GM18519 (cell line): Measurements from ENCODE around the gene GPC6.

Experiments used
- ATAC-seq: cut with Tn5 transposase; IDR thresholded peaks from one replicate; pipeline ENCODE4 v1.9.1; 2021; ENCODE audit warnings: mild to moderate bottlenecking, moderate library complexity; ENCODE audit not compliant: unreplicated experiment, low FRiP score

Gene GPC6

GRCh38 chr13:93800342-93800741 is 573.7 kb downstream of the GPC6 start:
- no peak for ATAC-seq

- ATAC-seq = no peak
Observed at GRCh38 chr13:93805736-93806135, 579.1 kb downstream of the GPC6 start.

DNA sequence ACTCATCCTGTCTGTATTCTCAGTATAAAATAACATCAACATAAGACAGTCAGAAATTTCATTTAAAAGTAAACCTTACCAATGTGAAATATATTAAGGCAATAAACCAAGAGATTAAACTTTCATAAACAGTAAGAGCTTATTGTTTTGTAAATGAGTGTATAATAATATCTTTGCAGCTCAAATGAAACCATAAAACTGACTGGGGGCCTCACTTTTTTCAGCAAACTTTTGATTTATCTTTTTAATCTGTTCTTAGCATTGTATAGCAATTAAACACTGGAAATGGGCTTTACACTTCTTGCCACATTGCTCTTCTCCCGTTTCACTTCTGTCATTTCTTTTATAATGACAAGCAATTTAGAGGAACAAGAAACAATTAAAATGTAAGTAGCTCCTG is 580.3 kb downstream of the GPC6 start:
- no peak for ATAC-seq

- no peak for ATAC-seq
Observed at GRCh38 chr13:93810264-93810663, 583.7 kb downstream of the GPC6 start.

DNA sequence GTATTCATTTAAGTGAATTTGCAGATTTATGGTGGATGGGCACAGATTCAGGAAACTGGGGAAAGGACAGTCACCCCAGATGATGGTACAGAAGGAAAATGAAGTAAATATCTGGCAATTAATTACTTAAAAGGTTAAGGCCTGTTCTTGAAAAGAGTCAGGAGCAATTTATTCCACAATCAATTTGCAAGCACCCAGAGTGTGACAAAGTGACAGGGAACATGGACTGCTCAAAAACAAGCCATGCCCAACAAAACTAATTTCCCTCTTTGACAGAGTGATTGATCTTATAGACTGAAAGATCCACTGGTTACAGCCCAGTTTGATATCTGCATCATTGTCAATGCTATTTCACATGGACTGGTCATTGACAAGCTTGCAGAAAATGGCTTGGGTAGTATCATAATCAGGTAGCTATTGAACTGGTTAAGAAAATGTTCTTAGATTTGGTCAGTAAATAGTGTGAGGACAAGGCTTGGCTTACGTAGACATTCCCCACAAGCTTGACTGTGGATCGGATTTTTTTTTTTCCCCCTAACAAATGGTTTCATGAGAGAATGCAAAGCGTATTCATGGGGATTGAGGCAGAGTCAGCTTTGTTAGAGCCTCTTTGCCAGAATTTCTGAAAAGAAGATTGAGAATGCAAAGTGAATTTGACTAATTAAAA is 584.6 kb downstream of the GPC6 start:
- no peak for ATAC-seq

DNA sequence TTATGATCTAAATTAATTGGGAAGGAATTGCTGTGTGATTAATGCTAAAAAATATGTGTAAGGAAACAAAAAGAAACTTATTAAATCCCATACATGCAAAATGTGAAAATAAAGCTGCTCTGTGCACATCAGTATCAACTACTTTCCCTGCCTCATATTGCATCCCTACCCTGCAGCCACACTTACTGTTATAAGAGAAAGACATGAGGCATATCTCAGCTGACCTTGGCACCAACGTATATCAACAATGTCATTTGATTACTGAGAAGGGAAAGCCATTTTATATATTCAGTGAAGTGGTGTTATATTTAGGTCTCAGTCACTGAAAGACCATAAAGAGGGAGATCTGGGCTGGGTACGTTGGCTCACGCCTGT is 585.1 kb downstream of the GPC6 start:
- no peak for ATAC-seq

DNA sequence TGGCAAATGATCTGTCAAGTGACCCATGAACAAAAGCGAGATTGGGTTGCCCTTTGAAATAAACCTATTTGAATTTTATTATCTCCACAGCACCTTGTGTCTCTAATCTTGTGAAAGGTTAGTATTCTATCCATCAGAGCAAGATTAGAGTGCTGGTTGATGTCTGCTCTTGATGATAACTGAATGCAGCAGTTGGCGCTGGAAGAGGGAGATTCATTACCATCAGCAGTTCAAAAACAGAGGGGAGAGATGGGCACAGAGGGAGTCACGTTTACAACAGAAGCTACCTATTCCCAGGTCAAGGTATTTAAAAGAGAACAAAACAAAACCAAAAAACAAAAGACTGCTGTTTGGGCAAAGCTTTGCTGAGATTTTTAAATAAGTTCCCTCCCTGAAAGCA is 588.1 kb downstream of the GPC6 start:
- no peak for ATAC-seq

DNA sequence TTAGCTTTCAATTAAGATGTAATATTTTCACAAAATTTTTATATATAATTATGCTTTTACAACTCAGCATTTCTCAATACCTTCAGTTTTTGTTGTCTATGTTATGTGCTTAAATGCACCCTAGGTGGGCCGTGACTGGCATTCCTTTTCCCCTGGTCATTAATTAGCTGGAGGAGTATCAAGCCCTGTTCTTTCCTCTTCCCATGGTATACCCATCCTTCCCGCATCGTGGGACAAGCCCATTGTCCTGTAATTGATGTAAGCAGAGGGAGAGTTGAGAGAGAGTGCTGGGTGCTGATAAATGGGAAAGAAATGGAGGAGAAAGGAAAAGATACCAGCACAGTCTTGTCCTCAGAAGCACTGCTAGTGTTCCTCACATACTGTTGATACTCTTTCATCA is 591.7 kb downstream of the GPC6 start:
- no peak for ATAC-seq

GRCh38 chr13:93819331-93819890 is 592.8 kb downstream of the GPC6 start:
- no peak for ATAC-seq

GRCh38 chr13:93824286-93824685 is 597.7 kb downstream of the GPC6 start:
- ATAC-seq = no peak

DNA sequence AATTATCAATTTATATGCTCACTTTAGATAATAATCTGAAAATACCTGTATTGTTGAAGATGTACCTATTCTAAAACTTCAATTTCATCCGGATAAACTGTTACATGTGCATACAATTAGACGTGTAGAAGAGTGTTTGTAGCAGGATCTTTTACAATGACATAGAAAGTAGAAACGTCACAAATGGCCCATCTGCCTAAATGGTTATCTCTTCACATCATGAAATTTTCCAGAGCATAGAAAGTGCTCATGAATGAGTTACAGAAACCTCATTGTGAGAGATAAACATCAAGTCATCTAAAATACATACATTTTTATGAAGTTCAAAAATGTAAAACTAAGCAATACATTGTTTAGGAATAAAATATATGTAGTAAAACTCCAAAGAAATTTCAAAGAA is 607.4 kb downstream of the GPC6 start:
- ATAC-seq = no peak

GRCh38 chr13:93843082-93843481 is 616.5 kb downstream of the GPC6 start:
- ATAC-seq = no peak

GRCh38 chr13:93847162-93847561 is 620.6 kb downstream of the GPC6 start:
- ATAC-seq = peak; percentile 76

DNA sequence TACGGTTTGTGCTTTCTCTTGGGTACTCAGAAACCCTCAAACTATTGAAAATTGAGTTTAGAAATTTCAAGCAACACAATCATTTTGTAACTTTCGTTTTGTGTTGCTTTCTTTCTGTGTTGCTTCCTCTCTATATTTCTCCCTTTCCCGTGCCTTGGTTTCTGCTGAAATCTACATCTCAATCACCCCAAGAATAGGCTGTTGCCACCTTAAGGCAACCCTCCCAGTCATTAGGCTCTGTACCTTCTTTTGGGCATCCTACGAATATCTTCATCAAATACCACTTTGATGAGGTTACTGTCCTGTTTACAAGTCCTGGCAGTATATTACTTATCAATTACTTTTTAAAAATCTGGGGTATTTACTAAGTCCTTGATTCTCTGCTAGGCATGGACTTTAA is 621.6 kb downstream of the GPC6 start:
- no peak for ATAC-seq

DNA sequence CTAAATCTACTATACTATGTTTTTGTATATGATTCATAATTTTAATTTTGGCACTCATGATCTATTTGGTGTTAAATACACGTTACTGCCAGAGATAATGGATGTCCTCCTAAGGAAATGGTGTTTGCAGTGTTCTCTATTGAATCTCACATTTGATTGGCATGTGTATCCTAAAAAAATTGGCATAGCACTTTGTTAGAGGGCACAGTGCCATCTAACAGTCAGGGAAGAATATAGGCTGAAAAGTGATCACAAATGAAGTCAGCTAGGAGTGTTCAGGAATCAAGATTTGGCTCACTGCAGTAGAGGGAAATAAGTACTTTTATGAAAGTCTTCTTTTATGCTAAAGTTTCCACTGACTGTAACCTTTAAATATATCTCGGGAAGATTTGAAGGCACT is 624.6 kb downstream of the GPC6 start:
- no peak for ATAC-seq

DNA sequence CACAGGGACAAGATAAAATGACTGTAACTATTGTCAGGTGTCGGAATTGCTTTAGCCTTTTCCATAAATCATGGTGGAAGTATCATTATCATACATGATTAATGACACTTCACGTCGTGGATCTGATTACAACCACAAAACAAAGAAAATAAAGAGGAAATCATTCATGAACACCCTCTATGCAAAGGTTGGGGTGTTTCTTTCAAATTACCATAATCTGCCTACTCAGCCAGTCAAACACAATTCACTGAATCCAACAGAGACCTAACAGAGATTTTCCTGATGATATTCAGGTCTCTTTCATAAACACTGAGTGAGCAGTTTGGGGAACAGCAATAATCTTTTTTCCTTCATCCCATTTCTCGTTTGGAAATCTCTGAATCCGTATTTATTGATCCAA is 627.3 kb downstream of the GPC6 start:
- ATAC-seq = no peak

GRCh38 chr13:93857126-93857525 is 630.5 kb downstream of the GPC6 start:
- no peak for ATAC-seq

- ATAC-seq = no peak
Observed at GRCh38 chr13:93859716-93860115, 633.1 kb downstream of the GPC6 start.

GRCh38 chr13:93861818-93862217 is 635.2 kb downstream of the GPC6 start:
- no peak for ATAC-seq

DNA sequence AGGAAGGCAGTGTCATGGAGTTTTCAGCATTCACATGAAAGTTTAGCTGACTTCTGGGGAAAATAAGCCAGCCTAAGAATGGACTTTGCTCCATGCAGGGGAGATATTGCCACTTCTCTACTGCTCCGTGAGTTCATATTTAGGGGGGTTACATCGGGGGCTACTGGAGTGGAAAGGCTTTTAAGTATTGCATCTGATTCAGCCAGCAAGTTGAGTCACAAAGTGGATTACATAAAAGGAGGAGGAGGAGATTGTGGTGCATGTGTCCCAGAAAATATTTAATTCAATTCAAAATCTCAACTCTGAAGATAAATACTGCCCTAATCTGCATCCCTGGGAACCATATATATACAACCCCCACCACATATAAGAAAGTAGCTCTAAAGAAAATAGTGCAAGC is 635.7 kb downstream of the GPC6 start:
- ATAC-seq = no peak

DNA sequence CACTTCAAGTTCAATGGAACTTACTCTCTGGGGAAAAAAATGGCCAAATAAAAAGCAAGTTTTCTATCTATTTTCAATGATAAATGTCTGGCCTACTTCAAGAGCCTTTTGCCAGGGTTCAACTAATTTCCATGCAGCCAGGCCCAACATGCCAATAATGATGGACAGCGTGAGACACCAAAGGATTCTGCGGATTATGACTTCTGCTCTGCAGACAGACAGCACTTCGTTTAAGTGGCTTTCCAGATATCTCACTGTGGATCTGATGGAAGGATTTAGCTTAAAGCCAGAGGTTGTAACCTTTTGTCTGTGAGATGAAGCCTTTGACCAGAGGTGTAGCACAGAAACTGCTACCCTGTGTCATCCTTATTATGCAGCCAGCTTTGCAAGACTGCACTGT is 638.6 kb downstream of the GPC6 start:
- ATAC-seq = no peak

DNA sequence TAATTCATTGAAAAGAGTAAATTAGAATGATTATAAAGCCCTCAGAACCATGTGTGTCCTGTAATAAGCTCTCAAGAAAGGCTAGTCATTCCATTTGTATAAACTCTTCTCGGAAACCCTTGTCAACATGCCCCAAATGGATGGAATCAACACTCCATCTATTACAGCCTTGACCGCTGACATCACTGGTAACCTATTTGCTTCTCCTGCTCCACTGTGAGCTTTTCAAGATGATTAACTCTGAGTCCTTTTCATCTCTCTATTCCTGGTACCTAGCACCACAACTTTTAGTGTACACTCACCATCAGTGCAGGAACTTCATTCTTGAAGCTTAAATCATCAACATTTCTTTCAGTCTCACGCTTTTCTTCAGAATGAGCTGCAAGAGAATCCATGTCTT is 640.9 kb downstream of the GPC6 start:
- ATAC-seq = no peak

- ATAC-seq = no peak
Observed at GRCh38 chr13:93872376-93872775, 645.8 kb downstream of the GPC6 start.
